Stimulated activated CD4-positive, alpha-beta T cell treated with anti-CD3 and anti-CD28 coated beads, Interleukin-2, amount 100 ng/mL, for 48 hours (primary cell): ENCODE data around the gene ITCH.
A peak's percentile ranks its signal among the peaks of the same experiment; 100 is the strongest.
"Not testable (repeated sequence)": the region's sequence is repeated elsewhere in the genome, so short reads cannot be mapped to it uniquely, and the experiment has no call there.

ENCODE experiments used
- DNase-seq, 2 donors: peaks; one replicate each; pipeline ENCODE4 v3.0.0-alpha.2; 2020

The ITCH gene

DNA sequence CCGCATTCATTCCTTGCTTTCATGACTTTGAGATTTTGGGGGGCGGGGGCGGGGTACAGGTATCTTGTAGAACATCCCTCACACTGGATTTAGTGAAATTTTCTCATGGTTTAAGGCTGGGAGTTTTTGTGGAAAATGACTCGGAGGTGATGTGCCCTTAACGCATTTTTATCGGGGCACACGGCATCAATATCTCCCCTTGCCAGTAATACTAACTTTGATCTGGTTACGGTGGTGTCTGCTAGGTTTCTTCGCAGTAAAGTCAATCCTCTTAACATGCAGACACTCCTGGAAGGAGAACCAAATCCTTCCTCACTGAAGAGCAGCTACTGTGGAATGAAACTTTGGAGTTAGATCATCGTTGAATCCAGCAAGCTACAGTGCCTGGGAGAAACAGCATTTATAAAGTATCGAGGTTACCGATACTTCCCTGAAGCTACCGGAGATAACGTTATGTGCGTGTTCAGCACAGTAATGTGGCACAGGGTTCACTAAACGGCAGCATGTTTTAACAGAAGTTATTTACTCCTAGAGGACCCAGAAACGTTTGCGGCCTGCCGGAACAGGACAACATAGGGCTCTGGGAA lies 151.9 kb downstream of the ITCH start:
- no peak for DNase-seq

DNA sequence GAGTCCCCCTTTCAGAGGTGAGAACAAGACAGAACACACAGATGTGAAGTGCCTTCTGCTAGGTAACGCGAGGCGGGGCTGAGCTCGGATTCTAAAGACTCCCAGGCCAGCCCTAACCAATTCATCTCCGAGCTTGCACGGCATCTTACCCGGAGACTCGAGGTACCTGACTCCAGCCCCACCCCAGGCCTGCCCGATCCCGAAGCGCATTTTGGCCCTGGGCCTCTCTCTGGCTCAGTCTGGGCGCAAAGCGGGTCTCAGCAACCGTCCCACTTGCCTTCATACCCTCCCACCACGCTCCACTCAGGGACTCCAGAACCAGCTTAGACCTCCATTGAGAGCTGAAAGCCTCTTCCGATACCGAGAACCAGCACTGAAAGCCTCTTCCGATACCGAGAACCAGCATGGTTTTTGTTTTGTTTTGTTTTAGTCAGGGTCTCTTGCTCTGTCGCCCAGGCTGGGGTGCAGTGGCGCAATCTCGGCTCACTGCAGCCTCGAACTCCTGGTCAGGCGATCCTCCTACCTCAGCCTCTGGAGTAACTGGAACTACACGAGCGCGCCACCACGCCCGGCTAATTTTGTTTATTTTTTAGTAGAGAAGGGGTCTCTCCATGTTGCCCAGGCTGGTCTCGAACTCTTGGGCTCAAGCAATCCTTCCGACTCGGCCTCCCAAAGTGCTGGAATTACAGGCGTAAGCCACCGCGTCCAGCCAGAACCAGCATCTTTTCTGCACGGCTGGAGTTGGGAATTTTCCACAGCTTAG lies 152.6 kb downstream of the ITCH start:
- DNase-seq: peak; percentile 46 to 56

DNA sequence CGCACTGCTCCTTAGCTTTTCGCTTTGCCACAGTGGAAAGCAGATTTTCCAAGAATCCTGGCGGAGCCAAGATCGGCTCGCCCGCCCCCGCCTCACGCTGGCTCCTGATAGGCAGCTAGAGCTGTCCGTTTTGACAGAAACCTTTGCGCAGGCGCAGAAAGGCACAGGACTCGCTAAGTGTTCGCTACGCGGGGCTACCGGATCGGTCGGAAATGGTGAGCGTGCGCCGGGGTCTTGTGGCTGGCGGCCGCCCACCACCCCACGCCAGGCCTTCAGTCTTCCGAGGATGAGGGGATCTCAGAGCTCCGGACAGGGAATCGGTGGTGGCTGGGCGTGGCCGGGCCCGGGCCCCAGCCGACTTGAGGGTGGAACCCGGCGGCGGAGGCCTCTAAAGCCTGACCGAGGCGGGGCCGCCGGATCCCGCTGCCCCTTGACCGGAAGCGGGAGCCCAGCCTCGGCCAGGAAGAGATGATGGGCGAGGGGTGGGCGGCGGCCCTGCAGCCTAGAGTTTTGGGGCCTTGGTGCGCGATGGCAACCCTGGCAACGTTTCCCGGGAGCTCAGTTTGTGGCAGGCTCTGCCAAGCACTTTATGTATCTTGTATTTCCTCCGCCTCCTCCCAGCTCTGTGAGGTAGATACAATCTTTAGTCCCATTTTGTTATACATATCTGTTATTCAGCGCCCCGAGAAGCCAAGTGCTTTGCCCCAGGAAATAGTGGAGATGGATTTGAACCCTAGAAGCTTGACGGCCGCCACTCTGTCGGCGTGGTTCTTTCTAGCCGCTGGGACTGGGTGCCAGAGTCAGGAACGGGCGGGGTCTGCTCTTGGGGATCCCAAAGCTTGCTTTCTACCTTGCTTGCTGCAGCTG lies 153.4 kb downstream of the ITCH start, which contains the start of gene DYNLRB1:
Gene DYNLRB1, plus strand, starts transcription at position 176 of the 867 bp plus-strand sequence. Its CDS starts 37 bp downstream, at position 213.
- peak; percentile 93 to 97 for DNase-seq

DNA sequence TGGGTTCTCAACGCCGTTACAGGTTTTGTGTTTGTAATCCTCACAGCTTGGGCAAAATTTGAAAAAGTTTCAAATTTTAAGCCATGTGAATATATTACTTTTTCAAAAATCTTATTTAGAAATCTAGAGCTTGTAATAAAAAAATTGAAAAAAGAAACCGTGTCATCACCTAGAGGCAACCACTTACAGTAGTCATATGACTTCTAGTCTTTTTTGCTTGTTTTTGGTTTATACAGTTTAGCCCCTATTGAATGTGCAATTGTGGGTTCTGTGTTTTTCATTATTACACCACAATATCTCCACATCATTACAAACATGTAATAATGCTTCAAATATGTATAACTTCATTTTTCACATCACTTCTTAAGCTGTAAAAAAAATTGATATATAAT lies 154.0 kb downstream of the ITCH start:
- no peak for DNase-seq

DNA sequence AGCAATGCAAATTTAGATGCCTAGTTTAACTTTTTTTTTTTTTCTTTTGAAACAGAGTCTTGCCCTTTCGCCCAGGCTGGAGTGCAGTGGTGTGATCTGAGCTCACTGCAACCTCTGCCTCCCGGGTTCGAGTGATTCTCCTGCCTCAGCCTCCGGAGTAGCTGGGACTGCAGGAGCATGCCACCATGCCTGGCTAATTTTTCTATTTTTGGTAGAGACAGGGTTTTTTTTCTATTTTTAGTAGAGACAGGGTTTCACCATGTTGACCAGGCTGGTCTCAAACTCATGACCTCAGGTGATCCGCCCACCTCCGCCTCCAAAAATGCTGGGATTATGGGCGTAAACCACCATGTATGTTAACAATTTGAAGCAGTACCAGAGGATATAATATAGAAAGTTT lies 155.8 kb downstream of the ITCH start:
- DNase-seq: not testable (repeated sequence)

DNA sequence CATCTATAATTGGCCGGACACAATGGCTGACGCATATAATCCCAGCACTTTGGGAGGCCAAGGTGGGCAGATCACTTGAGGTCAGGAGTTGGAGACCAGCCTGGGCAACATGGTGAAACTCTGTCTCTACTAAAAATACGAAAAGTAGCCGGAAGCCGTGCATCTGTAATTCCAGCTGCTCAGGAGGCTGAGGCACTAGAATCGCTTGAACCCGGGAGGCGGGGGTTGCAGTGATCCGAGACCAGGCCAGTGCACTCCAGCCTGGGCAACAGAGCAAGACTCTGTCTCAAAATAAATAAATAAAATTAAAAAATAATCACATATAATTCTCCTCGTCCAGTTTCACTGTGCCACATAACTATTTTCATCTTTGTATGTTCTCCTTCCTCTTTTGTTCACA lies 156.8 kb downstream of the ITCH start:
- DNase-seq: not testable (repeated sequence)

DNA sequence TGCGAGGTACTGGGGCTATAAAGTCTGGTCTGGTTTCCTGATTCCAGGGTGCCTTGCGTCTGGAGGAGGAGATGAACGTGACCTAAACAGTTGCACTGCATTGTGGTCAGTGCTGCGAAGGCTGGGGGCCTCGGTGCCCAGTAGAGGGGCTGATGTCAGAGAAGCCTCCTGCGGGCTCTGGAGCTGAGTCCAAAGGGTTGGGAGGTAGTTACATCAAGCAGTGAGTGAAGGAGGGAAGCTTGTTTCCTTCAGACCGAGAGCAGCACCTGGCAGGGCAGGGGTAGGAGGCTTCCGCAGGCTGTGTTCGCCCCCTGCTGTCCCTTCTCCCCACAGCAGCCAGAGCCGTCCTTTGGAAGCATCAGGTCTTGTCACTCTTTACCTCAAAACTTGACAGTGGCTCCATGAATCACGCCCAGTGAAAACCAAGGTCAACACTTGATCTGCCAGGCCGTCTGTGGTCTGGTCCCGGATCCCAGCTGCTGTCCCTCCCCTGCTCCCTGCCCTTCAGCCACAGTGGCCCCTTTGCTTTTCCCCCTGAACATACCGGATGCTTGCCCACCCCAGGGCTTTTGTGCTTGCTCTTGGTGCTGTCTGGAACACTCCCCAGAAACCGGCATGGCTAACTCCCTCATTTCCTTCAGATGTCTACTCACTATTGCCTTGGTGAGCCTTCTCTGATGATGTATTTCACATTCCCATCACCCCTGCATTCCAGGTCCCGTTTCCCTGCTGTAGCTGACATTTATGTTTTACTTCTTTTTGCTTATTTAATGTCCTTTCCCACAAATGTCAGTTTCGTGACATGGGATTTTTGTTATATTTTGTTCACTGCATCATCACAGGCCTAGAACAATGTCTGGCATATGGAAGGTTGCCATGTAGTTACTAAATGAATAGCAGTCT lies 160.1 kb downstream of the ITCH start:
- DNase-seq: peak; percentile 27 to 32

DNA sequence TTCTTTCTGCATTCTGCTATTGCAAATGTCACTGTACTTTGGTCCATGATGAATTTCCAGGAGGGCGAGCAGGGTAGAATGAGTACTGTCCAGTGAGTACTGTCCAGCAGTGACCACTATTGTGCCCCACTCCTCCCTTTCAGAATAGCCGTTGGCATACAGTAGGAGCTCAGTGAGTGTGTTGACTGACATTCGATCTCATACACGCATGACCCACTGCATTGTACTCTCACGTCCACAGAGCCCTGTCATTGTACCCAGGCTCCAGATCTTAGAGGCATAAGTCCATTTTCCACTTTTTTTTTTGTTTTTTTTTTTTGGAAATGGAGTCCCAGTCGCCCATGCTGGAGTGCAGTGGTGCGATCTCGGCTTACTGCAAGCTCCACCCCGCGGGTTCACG lies 161.4 kb downstream of the ITCH start:
- no peak for DNase-seq

DNA sequence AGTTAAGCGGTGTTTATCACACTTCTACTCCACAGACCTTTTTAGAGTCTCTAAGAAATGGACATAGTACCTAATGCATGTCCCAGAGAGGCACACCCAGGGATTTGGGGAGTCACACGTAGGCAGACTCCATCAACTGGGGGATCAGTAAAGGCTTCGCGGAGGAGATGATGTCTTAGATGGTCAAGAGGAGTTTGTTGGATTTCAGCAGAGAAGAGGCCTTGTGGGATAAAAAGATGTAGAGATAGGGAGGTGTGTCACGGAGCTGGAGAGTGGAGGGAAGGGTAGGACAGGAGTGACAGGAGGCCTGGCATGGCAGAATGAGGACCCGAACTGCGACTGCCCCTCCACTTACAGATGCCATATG lies 162.3 kb downstream of the ITCH start:
- no peak for DNase-seq

DNA sequence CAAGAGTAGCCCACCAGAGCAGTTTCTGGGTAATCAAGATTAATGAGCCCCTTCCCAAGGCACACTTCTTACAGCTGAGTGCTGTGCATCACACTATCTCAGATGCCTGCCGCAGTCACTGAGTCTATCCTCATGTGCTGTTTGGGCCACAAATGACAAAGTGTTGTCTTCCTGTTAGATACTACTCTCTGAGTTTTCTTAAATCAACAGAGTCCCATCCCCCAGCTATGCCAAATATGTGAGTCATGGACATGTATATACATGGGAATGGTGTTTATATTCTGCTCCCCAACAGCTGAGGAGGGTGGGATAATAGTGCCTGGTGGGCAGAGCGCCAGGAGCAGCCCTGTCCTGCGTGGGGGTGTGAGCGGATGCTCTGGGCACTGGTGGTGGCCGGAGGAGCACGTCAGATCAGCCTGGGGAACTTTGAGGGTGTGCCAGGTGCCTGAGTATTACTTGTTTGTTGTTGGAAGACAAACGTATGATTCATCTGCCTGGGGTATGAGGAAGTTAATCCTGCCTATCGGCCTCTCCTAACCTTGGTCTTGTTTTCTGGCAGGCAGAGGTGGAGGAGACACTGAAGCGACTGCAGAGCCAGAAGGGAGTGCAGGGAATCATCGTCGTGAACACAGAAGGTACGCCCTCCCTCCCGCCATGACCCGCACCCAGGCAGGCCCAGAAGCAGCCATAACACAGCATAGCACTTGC lies 162.8 kb downstream of the ITCH start:
- no peak for DNase-seq

DNA sequence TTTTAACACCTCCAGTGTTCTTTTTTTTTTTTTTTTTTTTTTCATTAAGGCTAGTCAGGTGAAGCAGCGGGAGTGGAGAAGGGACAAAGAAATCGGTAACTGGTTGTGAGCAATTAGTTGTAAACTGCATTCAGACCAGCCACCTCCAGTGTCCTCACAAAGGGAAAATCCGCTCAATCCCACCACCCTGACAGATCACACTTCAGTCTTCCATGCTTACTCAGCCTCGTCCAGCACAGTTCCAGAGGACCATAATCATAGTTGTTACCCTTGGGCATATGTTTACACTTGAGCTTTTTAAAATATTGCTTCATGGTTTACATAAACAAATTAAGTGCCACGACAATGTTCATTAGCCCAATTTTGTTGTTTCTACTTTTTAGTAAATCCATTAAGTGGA lies 163.4 kb downstream of the ITCH start:
- no peak for DNase-seq

DNA sequence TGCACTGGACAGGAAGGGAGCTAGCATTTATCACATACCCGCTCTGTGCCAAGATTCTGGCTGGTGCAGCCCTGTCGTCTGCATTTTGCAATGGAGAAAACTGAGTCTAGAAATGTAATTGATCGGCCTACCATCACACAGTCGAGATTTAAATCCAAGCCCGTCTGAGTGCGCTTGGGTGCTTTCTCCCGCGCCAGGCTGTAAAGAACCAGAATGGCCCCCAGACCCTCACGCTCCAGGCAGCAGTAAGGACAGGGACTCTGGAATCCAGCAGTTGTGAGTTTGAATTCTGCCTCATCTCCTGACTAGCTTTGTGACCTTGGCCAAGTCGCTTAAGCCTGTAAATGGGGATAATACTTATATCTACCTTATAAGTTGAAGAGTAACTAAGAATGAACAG lies 163.9 kb downstream of the ITCH start:
- DNase-seq: no peak

DNA sequence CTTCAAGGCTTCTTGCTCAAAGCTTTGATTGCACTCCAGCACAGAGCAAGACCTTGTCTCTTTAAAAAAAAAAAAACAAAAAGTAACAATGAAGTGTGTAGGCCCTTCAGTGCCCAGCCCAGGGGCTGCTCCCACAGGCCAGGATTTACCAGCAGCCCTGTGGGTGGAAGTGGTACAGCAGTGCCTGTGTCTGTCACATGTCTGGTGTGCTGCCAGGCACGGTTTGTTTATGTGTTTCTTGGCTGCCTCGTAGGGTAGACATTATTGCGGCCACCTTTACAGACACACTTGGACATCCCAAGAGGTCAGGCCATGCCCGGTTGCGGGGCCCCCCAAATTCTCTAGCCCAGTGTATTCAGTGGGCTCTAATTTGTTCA lies 165.8 kb downstream of the ITCH start:
- DNase-seq: no peak

DNA sequence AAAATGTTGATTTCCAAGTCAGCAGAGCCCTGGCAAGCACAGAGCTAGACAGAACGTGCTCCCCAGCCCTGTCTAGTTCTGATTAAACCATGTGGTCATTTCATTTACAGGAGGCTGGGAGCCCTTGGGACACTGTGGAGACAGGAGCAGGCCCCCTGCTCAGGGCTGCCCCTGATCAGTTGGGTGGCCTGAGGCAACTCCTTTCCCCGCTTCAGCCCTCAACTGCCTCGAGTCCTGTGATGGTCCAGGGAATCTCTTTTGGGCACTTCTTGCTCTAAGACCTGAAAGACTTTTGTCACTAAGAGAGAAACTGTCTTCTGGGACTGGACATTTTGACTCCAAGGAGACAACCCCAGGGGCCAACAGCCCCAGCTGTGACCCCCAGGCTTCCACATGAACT lies 166.7 kb downstream of the ITCH start:
- DNase-seq: no peak

DNA sequence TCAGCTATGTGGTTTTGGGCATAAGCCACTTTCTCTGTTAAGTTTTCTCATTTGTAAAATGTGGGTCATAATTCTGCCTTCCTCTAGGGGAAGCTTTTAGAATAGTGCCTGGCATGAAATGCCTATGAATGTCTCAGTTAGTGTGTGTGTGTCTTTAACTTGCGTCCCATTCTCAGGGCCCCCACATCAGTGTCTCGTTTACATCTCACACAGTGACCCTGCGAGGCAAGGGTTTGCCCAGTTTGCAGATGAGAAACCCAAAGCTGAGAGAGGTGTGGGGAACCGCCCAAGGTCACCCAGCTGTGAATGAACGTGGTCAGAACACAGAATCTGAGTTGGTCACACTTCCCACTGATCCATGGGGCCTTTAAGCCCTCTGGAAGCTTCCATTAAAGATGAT lies 167.3 kb downstream of the ITCH start:
- no peak for DNase-seq

DNA sequence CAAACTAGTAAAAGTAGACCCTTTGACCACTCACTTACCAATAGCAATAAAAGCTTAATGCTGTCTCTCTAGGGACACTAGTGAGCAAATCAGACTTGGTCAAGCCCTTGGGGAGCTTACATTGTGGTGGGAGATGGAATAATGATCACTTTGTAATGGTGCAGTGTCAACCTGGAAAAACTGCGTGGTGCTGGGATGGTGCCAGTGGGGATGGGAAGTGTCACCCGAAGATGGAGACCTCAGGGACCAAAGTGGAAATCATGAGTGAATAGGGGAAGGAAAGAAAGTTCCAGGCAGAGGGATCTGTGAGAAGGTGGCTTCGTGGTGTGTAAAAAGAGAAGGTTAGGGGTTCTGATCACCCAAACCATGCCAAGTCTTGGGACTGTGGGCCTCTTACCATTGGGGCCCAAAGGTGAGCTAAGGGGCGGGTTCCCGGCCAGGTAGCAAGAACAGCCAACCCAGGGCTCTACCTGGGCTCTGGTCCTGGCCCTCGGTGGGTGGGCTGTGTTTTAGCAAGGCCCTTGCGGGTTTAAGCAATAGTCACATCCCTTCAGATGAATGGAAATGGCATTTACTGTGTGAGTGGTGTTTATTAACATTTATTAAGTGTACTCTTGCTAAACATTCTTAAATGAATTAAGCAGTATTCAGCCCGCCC lies 168.7 kb downstream of the ITCH start:
- DNase-seq: no peak

DNA sequence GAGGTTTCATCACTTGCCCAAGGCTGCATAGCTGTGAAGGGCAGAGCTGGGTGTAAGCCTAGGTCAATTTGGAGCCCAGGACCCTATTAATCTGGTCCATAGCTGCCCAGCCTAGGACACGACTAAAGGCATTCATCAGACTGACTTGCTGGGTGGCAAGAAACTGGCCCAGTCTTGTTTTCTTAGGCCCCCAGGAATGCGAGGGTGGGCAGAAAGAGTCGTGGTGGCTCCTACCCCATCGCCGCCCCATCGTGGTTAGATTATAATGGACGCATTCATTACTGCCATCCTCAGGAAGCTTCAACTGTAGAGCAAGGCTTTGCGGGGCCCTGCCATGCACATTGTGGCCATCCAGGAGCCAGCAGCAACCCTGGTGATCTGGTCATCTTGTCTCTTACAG lies 169.2 kb downstream of the ITCH start:
- no peak for DNase-seq

DNA sequence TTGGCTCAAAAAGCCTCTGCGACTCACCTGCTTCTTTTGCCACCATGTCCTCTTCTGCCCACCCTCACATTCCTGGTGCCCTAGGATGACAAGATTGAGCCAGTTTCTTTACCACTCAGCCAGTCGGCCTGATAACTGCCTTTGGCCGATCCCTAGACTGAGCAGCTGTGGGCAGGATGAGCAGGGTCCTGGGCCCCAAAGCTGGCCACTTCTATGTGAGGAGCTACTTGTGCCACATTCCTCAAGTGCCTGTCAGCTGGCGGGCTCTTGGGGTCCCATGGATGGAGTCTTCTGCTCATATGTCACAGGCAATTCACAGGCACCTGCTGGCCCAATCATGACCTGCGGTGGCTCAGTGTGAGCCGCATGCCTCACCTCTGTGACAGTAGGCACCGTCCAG lies 169.7 kb downstream of the ITCH start:
- no peak for DNase-seq

DNA sequence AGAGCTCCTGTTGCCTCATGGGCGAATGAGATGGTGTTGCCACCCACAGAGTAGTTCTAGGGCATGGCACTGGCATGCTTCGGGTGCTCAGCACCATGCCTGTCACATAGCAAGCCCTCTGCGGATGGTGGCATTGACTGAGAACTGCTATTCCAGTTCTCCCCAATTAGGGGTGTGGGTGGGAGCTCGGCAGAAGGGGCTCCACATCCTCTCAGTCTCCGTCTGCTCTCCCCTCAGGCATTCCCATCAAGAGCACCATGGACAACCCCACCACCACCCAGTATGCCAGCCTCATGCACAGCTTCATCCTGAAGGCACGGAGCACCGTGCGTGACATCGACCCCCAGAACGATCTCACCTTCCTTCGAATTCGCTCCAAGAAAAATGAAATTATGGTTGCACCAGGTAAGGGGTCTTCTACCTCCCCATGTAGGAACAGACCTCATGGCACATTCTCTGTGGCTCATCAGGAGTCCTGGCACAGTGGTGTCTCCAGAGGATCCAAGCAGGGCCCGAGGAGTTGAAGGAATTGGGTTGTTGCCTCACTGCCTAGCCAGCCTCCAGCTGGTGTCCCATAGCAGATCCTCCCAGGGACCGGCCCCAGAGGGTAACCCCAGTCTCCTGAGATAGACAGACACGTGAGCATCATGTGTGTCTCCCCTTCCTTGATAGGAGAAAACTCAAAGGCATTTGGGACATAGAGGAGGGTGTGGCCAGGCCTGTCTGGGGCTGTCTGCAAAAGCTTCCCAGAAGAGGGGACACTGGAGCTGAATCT lies 171.5 kb downstream of the ITCH start:
- no peak for DNase-seq

DNA sequence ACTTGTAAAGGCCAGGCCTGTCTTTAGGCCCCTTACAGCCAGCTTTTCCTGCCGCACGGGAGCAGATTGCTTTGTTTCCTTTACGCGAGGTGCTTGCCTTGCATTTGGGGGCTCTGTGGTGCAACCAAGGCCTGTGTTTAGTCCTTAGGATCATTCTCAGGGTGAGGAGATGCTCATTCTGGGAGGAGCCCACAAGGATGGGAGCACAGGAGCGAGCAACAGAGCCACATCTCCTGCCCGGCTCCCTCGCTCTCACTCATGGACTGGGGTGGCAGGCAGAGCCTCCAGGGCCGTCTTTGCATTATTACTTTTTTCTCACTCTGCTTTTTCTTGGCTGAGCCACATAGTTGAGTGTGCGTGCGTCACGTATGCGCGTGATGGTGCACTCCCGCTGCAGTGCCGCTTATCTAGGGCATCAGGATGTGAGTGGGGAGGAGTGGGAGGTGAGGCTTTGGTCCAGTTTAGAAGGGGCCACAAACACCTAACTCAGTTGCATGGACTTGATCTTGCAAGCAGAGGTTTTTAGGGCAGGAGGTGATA lies 172.3 kb downstream of the ITCH start:
- DNase-seq: no peak

DNA sequence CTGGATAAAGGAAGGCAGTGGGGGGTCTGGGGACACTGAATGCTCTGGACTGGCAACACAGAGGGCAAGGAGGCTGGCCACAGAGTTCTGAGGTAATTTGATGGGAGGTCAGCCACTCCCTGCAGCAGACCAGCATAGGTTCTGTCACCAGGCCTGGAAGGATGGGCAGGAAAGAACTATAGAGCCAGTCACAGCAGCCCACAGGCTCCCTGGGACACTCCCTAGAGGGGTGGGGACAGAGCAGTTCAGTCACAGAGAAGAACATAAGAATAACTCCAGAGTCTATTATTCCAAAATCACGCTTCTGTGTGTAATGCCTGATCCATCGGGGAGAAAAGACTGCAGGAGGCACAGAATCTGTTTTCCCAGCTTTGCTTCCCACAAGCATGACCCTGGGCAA lies 172.8 kb downstream of the ITCH start:
- DNase-seq: no peak
